K562 (cell line): ENCODE measurements around the gene CLCA1. TPM values are rescaled to one million over a fixed set of nuclear protein-coding genes. Genes with fewer than 3 reads are reported as not detected.

ENCODE experiments used
- CTBP1 ChIP-seq: fragments of 450-650 bp; IDR thresholded peaks from 2 replicates; pipeline ENCODE4 v1.6.1; 2016; ENCODE audit warnings: borderline replicate concordance
- DMBX1 ChIP-seq: fragments of 250-450 bp; sonication (Bioruptor Pico); IDR thresholded peaks from 2 replicates; pipeline ENCODE4 v1.8.0; 2022; ENCODE audit warnings: inconsistent platforms, mild to moderate bottlenecking, moderate library complexity, borderline replicate concordance
- ETV5 ChIP-seq: sonication (generic); formaldehyde crosslinking; IDR thresholded peaks from 2 replicates; pipeline ENCODE4 v1.4.0; 2020; ENCODE audit warnings: low read depth, mild to moderate bottlenecking, missing genetic modification reagents
- HSF4 ChIP-seq: fragments of 250-450 bp; sonication (Bioruptor Pico); IDR thresholded peaks from 2 replicates; pipeline ENCODE4 v2.1.2; 2022; ENCODE audit warnings: mild to moderate bottlenecking, moderate library complexity, borderline replicate concordance
- KLF1 ChIP-seq: fragments of 450-650 bp; IDR thresholded peaks from 2 replicates; pipeline ENCODE4 v1.6.1; 2016; ENCODE audit warnings: missing genetic modification characterization, missing compliant biosample characterization
- LEF1 ChIP-seq: fragments of 450-650 bp; IDR thresholded peaks from 2 replicates; pipeline ENCODE4 v1.6.1; 2016; ENCODE audit warnings: mild to moderate bottlenecking
- NCOA1 ChIP-seq: fragments of 450-650 bp; IDR thresholded peaks from 2 replicates; pipeline ENCODE4 v1.6.1; 2016; ENCODE audit warnings: low read depth
- PCBP2 ChIP-seq: fragments of 200-400 bp; formaldehyde crosslinking; IDR thresholded peaks from 2 replicates; pipeline ENCODE4 v1.6.1; 2018; ENCODE audit warnings: low read length, low read depth, mild to moderate bottlenecking, moderate library complexity; ENCODE audit not compliant: poor library complexity, severe bottlenecking
- TCF7 ChIP-seq: sonication (generic); IDR thresholded peaks from 2 replicates; pipeline ENCODE4 v1.6.1; 2016; ENCODE audit warnings: antibody characterized with exemption, borderline replicate concordance
- TEAD4 ChIP-seq, 2 experiments: sonication (generic) in 1 of 2; formaldehyde crosslinking in 1 of 2; IDR thresholded peaks; 2 replicates each; pipeline versions ENCODE4 v1.6.1 to v1.8.0; 2012 to 2022; ENCODE audit warnings: borderline replicate concordance in 1 of 2, inconsistent platforms in 1 of 2, low read length in 1 of 2, mild to moderate bottlenecking in 1 of 2, missing genetic modification reagents in 1 of 2
- TSC22D4 ChIP-seq: fragments of 450-650 bp; IDR thresholded peaks from 2 replicates; pipeline ENCODE4 v1.6.1; 2016; ENCODE audit warnings: missing genetic modification characterization, missing biosample characterization, control low read depth
- ZBTB8A ChIP-seq: fragments of 450-650 bp; IDR thresholded peaks from 2 replicates; pipeline ENCODE4 v1.6.1; 2018; ENCODE audit warnings: mild to moderate bottlenecking, moderate library complexity; ENCODE audit not compliant: partially characterized antibody
- ZNF449 ChIP-seq: fragments of 250-450 bp; sonication (Bioruptor Pico); IDR thresholded peaks from 2 replicates; pipeline ENCODE4 v1.8.0; 2022; ENCODE audit warnings: moderate library complexity, mild to moderate bottlenecking, inconsistent platforms
- ZNF699 ChIP-seq: fragments of 250-450 bp; sonication (Bioruptor Pico); IDR thresholded peaks from 2 replicates; pipeline ENCODE4 v1.8.0; 2021; ENCODE audit warnings: mild to moderate bottlenecking, moderate library complexity; ENCODE audit not compliant: insufficient replicate concordance
- polyA plus RNA-seq, 8 experiments: library from polyadenylated mRNA; depleted of rRNA in 4 of 8; stranded (reverse) in 5 of 8; unstranded in 3 of 8; fragments of >200 nt; fragmentation: Nextera tagmentation in 2 of 8; fragmentation: Illumina TruSeq in 1 of 8; extraction: Ambion mirVana in 2 of 8; extraction: Trizol in 1 of 8; gene quantifications; 2 replicates each; pipeline versions ENCODE4 v1.2.1 to v1.2.3, GENCODE V29; 2011 to 2014; ENCODE audit warnings: inconsistent platforms in 1 of 8, missing spikeins in 1 of 8
- total RNA-seq, 7 experiments: library from RNA; depleted of rRNA in 6 of 7; stranded (reverse); fragments of >200 nt in 6 of 7; fragmentation: Illumina TruSeq in 2 of 7; extraction: Trizol in 2 of 7; gene quantifications; 2 replicates each; pipeline versions ENCODE4 v1.2.1 to v1.2.3, GENCODE V29; 2011 to 2021; ENCODE audit warnings: low replicate concordance in 1 of 7
- TF ChIP-seq, protein P1 (sequence below): fragments of 150-350 bp; conservative IDR thresholded peaks from 2 replicates; pipeline ENCODE4 v1.6.1; 2014; ENCODE audit warnings: low read length
- TF ChIP-seq, protein P2 (sequence below), 2 experiments: fragments of 450-650 bp in 1 of 2; IDR thresholded peaks; 2 replicates each; pipeline ENCODE4 v1.6.1; 2011 to 2017; ENCODE audit warnings: low read depth in 2 of 2, antibody characterized with exemption in 1 of 2, borderline replicate concordance in 1 of 2, low read length in 1 of 2, mild to moderate bottlenecking in 1 of 2, mixed read lengths in 1 of 2; ENCODE audit not compliant: control insufficient read depth in 1 of 2

Gene CLCA1
- total and polyA plus RNA-seq, 9 of the 15 experiments (the other 6 are each of a cell fraction or from before 2014, with no cell fraction given) = 0.03 to 0.08 (median 0.04) TPM; not detected in 6

- no peak; the same call in 1 of the 2 replicates for TF ChIP-seq LEF1
- no peak for TF ChIP-seq NCOA1
- TF ChIP-seq KLF1 (tag) = no peak
- no peak for TF ChIP-seq ETV5 (CRISPR knock-in tag)
- TF ChIP-seq, protein P1, sequence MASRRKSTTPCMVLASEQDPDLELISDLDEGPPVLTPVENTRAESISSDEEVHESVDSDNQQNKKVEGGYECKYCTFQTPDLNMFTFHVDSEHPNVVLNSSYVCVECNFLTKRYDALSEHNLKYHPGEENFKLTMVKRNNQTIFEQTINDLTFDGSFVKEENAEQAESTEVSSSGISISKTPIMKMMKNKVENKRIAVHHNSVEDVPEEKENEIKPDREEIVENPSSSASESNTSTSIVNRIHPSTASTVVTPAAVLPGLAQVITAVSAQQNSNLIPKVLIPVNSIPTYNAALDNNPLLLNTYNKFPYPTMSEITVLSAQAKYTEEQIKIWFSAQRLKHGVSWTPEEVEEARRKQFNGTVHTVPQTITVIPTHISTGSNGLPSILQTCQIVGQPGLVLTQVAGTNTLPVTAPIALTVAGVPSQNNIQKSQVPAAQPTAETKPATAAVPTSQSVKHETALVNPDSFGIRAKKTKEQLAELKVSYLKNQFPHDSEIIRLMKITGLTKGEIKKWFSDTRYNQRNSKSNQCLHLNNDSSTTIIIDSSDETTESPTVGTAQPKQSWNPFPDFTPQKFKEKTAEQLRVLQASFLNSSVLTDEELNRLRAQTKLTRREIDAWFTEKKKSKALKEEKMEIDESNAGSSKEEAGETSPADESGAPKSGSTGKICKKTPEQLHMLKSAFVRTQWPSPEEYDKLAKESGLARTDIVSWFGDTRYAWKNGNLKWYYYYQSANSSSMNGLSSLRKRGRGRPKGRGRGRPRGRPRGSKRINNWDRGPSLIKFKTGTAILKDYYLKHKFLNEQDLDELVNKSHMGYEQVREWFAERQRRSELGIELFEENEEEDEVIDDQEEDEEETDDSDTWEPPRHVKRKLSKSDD = no peak
- no peak for TF ChIP-seq ZNF699 (CRISPR knock-in tag)
- TF ChIP-seq TSC22D4 (tag) = no peak
- TF ChIP-seq ZNF449 (CRISPR knock-in tag) = no peak
- TF ChIP-seq CTBP1 = peak; percentile 11; the same call in 1 of the 2 replicates
- TF ChIP-seq PCBP2 = no peak
- TF ChIP-seq ZBTB8A = no peak
- no peak for TF ChIP-seq DMBX1
- TF ChIP-seq TCF7 = 0 out of 2 replicates have a peak, but pooled peaks have one; percentile 50
- TF ChIP-seq HSF4 (CRISPR knock-in tag) = no peak
- TF ChIP-seq, protein P2, sequence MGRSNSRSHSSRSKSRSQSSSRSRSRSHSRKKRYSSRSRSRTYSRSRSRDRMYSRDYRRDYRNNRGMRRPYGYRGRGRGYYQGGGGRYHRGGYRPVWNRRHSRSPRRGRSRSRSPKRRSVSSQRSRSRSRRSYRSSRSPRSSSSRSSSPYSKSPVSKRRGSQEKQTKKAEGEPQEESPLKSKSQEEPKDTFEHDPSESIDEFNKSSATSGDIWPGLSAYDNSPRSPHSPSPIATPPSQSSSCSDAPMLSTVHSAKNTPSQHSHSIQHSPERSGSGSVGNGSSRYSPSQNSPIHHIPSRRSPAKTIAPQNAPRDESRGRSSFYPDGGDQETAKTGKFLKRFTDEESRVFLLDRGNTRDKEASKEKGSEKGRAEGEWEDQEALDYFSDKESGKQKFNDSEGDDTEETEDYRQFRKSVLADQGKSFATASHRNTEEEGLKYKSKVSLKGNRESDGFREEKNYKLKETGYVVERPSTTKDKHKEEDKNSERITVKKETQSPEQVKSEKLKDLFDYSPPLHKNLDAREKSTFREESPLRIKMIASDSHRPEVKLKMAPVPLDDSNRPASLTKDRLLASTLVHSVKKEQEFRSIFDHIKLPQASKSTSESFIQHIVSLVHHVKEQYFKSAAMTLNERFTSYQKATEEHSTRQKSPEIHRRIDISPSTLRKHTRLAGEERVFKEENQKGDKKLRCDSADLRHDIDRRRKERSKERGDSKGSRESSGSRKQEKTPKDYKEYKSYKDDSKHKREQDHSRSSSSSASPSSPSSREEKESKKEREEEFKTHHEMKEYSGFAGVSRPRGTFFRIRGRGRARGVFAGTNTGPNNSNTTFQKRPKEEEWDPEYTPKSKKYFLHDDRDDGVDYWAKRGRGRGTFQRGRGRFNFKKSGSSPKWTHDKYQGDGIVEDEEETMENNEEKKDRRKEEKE (IDR thresholded peaks at IDR 0.05; ENCODE audit: borderline replicate concordance in 1 of 2, control insufficient read depth in 1 of 2, low read depth in 2 of 2, low read length in 1 of 2) = no peak
- peak; percentile 50 for TF ChIP-seq TEAD4 (IDR thresholded peaks at IDR 0.05; ENCODE audit: low read length)
- no peak for TF ChIP-seq TEAD4 (CRISPR knock-in tag; IDR thresholded peaks at IDR 0.05; ENCODE audit: borderline replicate concordance)
- TF ChIP-seq, all 486 proteins: peak for 13
Measured at GRCh38 chr1:86460998-86461397, 7.7 kb upstream of the CLCA1 start (continued).
